Brain microvascular endothelial cell (primary cell): ENCODE data around the gene SHISA4.
A peak's percentile ranks its signal among the peaks of the same experiment; 100 is the strongest.

Experiments used
- DNase-seq: peaks from one replicate; pipeline ENCODE4 v3.0.0-alpha.2; 2020
- H3K27ac ChIP-seq: fragments of 250-450 bp; sonication (Bioruptor Pico); 2 replicates; pipeline ENCODE4 v1.5.1; 2020; ENCODE audit warnings: mild to moderate bottlenecking, moderate library complexity
- H3K27me3 ChIP-seq: fragments of 250-450 bp; sonication (Bioruptor Pico); replicated peaks from 2 replicates; pipeline ENCODE4 v1.5.1; 2020; ENCODE audit warnings: mild to moderate bottlenecking
- H3K36me3 ChIP-seq: fragments of 250-450 bp; sonication (Bioruptor Pico); replicated peaks from 2 replicates; pipeline ENCODE4 v1.5.1; 2020; ENCODE audit warnings: mild to moderate bottlenecking
- H3K4me3 ChIP-seq: 2 replicates; pipeline ENCODE4 v1.5.1; 2011; ENCODE audit warnings: low read depth, mild to moderate bottlenecking, control low read depth, low read length, moderate library complexity
- CTCF ChIP-seq: IDR thresholded peaks from 2 replicates; pipeline ENCODE4 v1.5.1; 2011; ENCODE audit warnings: low read depth, mild to moderate bottlenecking, moderate library complexity, low read length, control low read depth, inconsistent platforms; ENCODE audit errors: missing control alignments
- in situ Hi-C: cut with HindIII; loops from 2 replicates; pipeline ENCODE4 v1.10.0; 2017; ENCODE audit warnings: low sequenced_read_pairs, low pct_ligation_motif_present

SHISA4 gene

GRCh38 chr1:201889090-201889968 lies 631 bp downstream of the SHISA4 start:
- no peak for DNase-seq
- TF ChIP-seq CTCF: no peak
- in situ Hi-C loops: no loop called here
- Histone ChIP-seq H3K4me3 (peak overlapping the region; percentile 74), H3K27ac (no peak overlapping the region), H3K27me3 (no peaks in the 10 kb centered on the region), H3K36me3 (no peaks in the 10 kb centered on the region)

- no peak overlapping the region for H3K27ac ChIP-seq
- in situ Hi-C loops: no loop called here
- DNase-seq: no peak
- peak; percentile 20 for TF ChIP-seq CTCF
- no peaks in the 10 kb centered on the region for H3K36me3 ChIP-seq
- no peak overlapping the region for H3K4me3 ChIP-seq
- H3K27me3 ChIP-seq: no peaks in the 10 kb centered on the region
Measured at GRCh38 chr1:201890223-201890622, 1.5 kb downstream of the SHISA4 start.

- H3K36me3 ChIP-seq: no peaks in the 10 kb centered on the region
- H3K4me3 ChIP-seq: no peak overlapping the region
- in situ Hi-C loops: no loop called here
- H3K27me3 ChIP-seq: no peaks in the 10 kb centered on the region
- H3K27ac ChIP-seq: no peak overlapping the region
- DNase-seq: no peak
- no peak for TF ChIP-seq CTCF
Measured at GRCh38 chr1:201890806-201891450, 2.2 kb downstream of the SHISA4 start.

GRCh38 chr1:201891451-201892045 lies 2.9 kb downstream of the SHISA4 start:
- no peak for TF ChIP-seq CTCF
- in situ Hi-C loops: no loop called here
- Histone ChIP-seq H3K27ac (no peak overlapping the region), H3K4me3 (no peak overlapping the region), H3K36me3 (no peaks in the 10 kb centered on the region), H3K27me3 (no peaks in the 10 kb centered on the region)
- no peak for DNase-seq

GRCh38 chr1:201892211-201892610 lies 3.5 kb downstream of the SHISA4 start:
- in situ Hi-C loops: no loop called here
- DNase-seq: no peak
- no peaks in the 10 kb centered on the region for H3K27me3 ChIP-seq
- no peaks in the 10 kb centered on the region for H3K36me3 ChIP-seq
- H3K27ac ChIP-seq: no peak overlapping the region
- no peak overlapping the region for H3K4me3 ChIP-seq
- no peak for TF ChIP-seq CTCF
